Brain pericyte (primary cell): Measurements from ENCODE around the gene LBH.

ENCODE experiments used
- DNase-seq: peaks from one replicate; pipeline ENCODE4 v3.0.0-alpha.2; 2012; ENCODE audit warnings: low read depth, low spot score

LBH gene

DNA sequence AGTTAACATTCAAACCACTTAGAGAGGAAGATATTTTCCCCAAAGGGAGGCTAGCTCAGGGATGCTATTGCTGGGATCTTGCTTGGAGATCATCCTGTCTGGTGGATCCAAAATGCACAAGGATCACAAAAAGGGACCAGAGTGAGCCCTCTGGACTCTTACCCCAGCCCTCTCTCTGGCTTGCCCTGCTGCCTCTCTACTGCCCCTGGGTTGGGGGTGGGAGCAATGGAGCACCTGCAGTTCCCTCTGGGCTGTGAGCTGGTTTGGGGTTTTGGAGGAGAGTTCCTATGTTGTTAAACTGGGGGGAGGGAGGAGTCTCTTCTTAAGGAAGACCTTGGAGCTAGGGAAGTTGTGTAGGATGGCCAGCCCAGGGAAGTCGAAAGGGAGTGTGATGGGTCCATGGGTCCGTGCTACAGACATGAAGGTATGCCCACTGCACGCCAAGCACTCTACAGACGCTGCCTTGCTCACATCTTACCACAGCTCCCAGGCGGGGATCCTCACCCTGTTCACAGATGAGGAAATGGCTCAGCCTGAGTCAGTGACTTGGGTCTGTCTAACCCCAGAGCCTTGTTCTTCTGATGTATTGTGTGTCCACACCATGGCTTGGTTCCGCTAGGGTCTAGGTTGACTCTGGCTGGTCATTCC lies 3.8 kb downstream of the LBH start:
- DNase-seq: no peak

DNA sequence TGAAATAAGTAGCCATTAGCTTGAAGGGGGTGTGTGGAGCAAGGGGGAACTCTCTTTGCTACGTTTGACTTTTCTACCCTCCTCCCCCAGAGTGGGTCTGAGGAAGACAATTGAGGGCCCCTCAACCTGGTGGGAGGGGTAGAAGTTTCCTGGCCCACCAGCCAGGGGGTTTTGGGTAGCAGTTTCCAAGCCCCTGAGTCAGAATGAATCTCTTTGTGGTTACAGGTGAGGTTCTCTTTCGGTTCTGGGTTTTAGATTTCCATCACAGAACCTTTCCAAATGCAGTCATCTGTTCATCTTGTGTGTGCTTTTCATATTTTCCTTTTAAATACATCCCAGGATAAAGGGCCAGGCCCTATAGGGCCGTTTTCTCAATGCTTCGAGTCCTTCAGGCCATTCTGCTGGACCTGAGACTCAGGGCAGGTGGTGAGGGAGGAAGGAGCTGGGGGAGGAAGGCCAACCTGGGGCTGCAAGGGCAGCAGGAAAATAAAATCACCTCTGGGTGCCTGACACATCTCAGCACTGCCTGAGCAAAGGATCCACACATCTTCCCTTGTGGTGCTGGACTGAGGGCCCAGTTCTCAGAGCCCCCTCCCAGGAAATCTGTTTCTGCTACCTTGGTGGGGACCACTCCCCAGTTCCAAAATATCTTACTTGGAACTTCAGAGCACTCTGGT lies 4.7 kb downstream of the LBH start:
- DNase-seq: no peak

- no peak for DNase-seq
These were observed 5.4 kb downstream of the LBH start for GRCh38 chr2:30236591-30237238.

- no peak for DNase-seq
These were observed 6.1 kb downstream of the LBH start for GRCh38 chr2:30237239-30237965.

GRCh38 chr2:30237966-30238800 lies 6.8 kb downstream of the LBH start:
- no peak for DNase-seq

DNA sequence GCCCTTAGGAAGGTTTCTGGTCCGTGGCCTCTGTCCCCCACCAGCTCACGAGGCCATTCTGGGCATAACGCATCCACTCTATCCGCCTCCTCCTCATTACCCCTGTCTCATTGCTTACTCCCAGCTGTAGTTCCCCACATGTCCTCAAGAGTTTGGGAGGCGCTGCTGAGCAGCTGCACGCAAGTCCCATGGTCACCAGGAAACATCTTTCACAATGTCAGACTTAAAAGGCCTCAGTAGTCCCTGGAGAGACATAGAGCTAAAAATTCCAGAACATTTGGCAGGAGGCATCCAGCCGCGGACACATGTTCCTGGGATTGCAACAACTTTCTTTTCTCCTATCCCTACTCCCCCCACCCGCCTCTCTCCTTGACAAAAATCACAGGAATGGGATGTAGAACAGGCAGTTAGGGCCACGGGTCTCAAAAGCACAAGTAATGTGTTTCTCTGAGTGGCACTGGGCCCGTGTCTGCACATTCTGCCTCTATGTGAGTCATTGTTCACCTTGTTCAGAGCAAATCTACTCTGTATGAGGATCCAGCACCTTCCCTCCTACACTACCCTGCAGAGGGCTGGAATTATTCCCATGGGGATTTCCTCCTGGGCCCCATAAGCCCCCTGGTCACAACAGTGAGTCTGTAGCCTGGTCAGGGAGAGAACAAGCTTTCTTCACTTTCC lies 8.1 kb downstream of the LBH start:
- DNase-seq: no peak

DNA sequence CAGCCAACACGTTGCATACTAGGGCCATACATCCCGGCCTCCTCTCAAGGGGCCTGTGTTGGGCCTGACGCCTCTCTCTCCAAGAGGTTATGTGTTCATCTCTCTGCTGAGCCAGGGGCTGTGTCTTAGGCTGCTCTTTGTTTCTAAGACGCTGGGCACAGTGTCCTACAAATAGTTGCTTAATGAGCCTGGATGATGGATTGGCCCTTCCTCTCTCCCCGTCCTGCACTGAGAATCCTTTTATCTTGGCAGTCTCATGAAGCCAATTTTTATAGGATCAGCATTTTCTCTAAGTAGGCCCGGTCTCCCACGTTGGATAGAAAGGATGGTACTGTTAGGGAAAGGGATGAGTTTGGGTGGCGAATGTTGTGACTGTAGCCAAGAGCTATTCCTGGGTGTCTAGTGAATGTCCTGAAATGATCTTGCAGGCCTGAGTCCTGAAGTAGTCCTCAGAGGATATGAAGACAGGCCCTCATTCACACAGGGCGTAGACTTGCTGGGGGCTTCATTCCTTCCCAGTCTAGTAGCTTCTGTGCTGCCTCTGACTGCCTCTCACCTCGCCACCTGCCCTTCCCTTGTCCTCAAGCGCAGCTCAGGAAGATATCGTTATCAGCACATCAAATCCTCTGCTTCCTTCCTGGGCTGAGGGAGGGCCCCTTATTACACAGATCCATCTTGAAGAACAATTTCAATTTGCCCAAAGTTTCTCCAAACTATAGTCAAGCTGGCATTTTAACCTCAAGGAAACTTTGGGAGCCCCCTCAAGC lies 8.8 kb downstream of the LBH start:
- DNase-seq: no peak

GRCh38 chr2:30243231-30243630 lies 11.9 kb downstream of the LBH start:
- DNase-seq: no peak

DNA sequence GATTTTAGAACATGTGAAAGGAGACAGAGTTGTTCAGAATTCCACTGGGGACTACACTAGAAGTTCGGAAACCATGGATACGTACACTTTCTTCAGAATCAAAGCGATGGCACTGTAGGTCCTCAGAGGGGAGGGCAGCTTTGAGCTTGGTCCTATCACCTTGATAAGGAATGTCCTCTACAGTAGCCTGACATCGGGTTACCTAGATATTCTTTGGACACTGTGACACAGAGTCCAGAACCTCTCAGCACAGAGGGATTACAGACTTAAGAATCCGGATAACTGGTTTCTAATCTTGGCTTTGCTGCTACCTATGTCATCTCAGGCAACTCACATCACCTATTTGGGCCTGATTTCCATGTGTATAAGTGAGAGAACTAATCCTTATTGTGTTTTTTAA lies 14.0 kb downstream of the LBH start:
- DNase-seq: no peak

GRCh38 chr2:30248791-30249190 lies 17.5 kb downstream of the LBH start:
- DNase-seq: no peak

DNA sequence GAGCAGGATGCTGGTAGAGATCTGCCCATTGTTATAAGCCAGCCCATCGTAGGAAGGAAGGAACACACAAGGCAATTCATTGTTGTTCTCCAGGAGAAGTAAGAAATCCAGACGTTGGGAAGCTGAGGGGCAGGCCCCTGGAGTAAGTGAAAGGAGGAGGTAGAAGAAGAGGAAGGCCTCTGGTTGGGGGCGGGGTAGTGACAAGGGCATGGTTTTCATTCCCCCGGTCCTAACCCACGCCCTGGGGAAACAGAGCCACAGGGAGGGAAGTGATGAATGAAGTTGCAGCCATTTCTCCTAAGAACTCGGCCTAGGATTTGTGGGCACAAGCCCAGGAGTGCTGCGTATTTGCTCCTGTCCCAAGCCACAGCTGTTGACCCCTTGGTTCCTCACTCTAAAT lies 18.0 kb downstream of the LBH start:
- DNase-seq: no peak

- DNase-seq: no peak
These were observed 19.1 kb downstream of the LBH start for GRCh38 chr2:30250421-30250820.

- no peak for DNase-seq
These were observed 21.7 kb downstream of the LBH start for GRCh38 chr2:30252723-30253701.

DNA sequence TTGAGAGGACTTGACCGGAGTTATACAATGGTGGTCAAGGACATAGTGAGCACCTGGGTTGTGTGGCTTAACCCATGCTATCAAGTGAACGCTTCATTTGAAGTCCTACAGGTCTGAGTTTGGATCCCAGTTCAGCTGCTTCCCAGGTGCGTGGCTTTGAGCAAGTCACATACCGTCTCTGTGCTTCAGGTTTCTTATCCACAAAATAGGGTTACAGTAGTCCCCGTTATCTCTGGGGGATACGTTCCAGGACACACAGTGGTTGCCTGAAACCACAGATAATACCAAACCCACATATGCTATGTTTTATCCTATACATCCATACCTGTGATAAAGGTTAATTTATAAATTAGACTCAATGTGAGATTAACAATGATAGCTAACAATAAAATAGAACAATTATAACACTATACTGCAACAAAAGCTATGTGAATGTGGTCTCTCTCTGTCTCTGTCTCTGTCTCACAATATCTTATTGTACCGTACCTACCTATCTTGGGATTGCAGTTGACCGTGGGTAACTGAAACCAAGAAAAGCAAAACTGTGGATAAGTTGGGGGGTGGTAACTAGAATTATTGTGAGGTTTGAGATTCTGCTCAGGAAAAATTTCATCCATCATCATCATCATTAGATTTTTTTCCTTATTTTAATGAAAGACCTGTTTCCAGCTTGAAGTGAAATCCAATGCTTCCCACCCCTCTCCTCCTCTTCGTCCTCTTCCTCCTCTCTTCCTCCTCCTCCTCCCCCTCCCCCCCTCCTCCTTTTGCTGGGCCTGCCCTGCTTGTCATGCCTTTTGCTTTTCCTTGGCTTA lies 22.7 kb downstream of the LBH start:
- no peak for DNase-seq

DNA sequence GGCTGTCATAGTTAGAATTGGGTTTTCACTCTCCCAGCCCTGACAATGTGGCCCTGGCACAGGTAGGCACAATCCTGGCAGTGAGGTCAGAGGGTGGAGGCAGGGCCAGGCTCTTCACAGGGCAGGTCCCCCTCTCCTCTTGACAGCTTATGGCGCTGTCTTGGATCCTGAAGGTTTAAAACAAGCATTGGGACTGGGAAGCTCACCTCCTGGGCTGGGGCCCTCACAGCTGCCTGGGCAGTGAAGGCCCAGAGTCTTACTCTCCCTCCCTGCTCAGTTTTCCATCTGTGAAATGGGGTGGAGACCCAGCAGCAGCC lies 23.3 kb downstream of the LBH start:
- no peak for DNase-seq

- DNase-seq: no peak
These were observed 23.7 kb downstream of the LBH start for GRCh38 chr2:30255026-30255425.

- DNase-seq: no peak
These were observed 24.4 kb downstream of the LBH start for GRCh38 chr2:30255466-30256408.
